ENCODE measurements around the gene NRXN2.

Gene NRXN2

DNA sequence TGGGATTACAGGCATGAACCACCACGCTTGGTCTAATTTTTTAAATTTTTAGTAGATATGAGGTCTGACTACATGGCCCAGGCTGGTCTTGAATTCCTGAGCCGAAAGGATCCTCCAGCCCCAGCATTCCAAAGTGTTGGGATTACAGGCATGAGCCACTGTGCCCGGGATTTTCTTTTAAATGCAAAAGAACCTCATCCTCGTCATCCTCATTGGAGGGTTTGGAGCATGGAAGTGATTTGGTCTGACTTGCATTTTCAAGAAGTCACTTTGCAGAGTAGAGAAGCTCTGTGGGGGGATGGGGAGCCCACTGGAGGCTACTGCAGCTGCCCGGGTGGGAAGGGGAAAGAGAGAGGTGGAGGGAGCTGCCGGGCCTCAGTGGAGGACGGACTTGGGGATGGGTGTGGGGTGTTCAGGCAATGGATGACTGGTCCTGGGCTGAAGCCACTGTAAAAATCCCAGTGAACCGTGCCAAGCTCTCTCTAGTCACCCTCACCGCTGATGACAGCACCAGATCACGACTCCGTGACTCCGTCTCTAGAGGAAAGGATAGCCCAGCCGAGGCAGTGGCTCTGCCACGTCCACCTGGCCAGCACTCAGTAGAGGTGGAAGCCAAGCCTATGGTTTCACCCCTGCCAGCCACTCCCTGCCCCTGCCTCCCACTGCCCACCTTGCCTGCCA is 164.8 kb downstream of the NRXN2 start:
- in situ Hi-C loops (cut with HindIII; ENCODE audit: low sequenced_read_pairs), result no loop called here

DNA sequence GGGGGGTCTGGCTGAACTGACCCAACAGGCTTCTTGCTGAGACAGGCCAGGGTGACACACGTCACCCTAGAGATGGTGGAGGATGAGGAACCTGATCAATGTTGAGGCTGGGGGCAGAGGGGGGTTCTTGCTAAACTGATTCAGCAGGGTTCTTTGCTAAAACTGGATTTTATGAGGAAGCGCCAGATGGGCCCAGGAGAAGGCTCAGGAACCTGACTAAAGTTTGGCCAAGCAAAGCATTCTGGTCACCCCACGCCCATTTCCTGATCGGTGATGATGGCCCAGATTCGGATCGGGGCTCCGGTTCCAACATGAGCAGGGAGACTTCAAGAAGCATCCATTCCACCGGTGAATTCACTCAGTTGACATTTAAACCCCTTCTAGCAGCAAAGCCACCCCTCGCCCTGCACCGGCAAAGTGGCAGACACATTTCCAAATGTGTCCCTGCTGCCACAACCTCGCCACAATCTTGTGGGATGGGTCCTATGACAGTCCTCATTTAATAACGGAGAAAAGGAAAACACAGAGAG is 166.2 kb downstream of the NRXN2 start:
- in situ Hi-C loops (cut with HindIII; ENCODE audit: low sequenced_read_pairs), result no loop called here

Data from endothelial cell of hepatic sinusoid (primary cell).